Measurements from ENCODE around the gene SPAG16. TPM values are rescaled to one million over a fixed set of nuclear protein-coding genes. Genes with fewer than 3 reads are reported as not detected.
A peak's percentile ranks its signal among the peaks of the same experiment; 100 is the strongest.

The SPAG16 gene
- total RNA-seq, 4 donors from 2014 or later: 25.6 to 37.5 (median 26.3) TPM

GRCh38 chr2:213816583-213816982 is 532.3 kb downstream of the SPAG16 start:
- DNase-seq (ENCODE audit: low spot score in 2 of 2): no peak
- intact Hi-C loops (cut with DNase I; ENCODE audit: low total_unique reads): no loop called here
- TF ChIP-seq POLR2A (IDR thresholded peaks at IDR 0.05) (no peak), CTCF (IDR thresholded peaks at IDR 0.05) (no peak)
- no peak overlapping the region for H3K4me3 ChIP-seq (ENCODE audit: low read depth, poor library complexity, severe bottlenecking)

- no peak overlapping the region for H3K4me3 ChIP-seq (ENCODE audit: low read depth, poor library complexity, severe bottlenecking)
- 56 to 58% methylated on average over 1 of the region's 1 CpG for WGBS, 2 donors
- no peak for DNase-seq (ENCODE audit: low spot score in 2 of 2)
- TF ChIP-seq CTCF (IDR thresholded peaks at IDR 0.05) (no peak), POLR2A (IDR thresholded peaks at IDR 0.05) (no peak)
- intact Hi-C loops (cut with DNase I; ENCODE audit: low total_unique reads): no loop called here
These were observed 534.2 kb downstream of the SPAG16 start for GRCh38 chr2:213818436-213818835.

GRCh38 chr2:213834331-213834730 is 550.1 kb downstream of the SPAG16 start:
- peak in 1 of 2 donors; percentile 16 for DNase-seq (ENCODE audit: low spot score in 2 of 2)
- intact Hi-C loops (cut with DNase I; ENCODE audit: low total_unique reads): no loop called here
- TF ChIP-seq POLR2A (IDR thresholded peaks at IDR 0.05) (no peak), CTCF (IDR thresholded peaks at IDR 0.05) (no peak)
- H3K4me3 ChIP-seq (ENCODE audit: low read depth, poor library complexity, severe bottlenecking): no peak overlapping the region

GRCh38 chr2:213834746-213835145 is 550.5 kb downstream of the SPAG16 start:
- WGBS, 2 donors: 43 to 47% methylated on average over 1 of the region's 1 CpG
- TF ChIP-seq POLR2A (IDR thresholded peaks at IDR 0.05) (no peak), CTCF (IDR thresholded peaks at IDR 0.05) (no peak)
- intact Hi-C loops (cut with DNase I; ENCODE audit: low total_unique reads): no loop called here
- no peak overlapping the region for H3K4me3 ChIP-seq (ENCODE audit: low read depth, poor library complexity, severe bottlenecking)
- DNase-seq (ENCODE audit: low spot score in 2 of 2): no peak

- no peak for TF ChIP-seq CTCF (IDR thresholded peaks at IDR 0.05)
- no peak for TF ChIP-seq POLR2A (IDR thresholded peaks at IDR 0.05)
- intact Hi-C loops (cut with DNase I; ENCODE audit: low total_unique reads): no loop called here
- 13 to 23% methylated on average over 1 of the region's 1 CpG for WGBS, 2 donors
- DNase-seq (ENCODE audit: low spot score in 2 of 2): no peak
- no peak overlapping the region for H3K4me3 ChIP-seq (ENCODE audit: low read depth, poor library complexity, severe bottlenecking)
These were observed 562.6 kb downstream of the SPAG16 start for GRCh38 chr2:213846856-213847255.

- WGBS, 2 donors: 81 to 90% methylated on average over 3 of the region's 3 CpGs
- no peak for TF ChIP-seq CTCF (IDR thresholded peaks at IDR 0.05)
- no peak for TF ChIP-seq POLR2A (IDR thresholded peaks at IDR 0.05)
- intact Hi-C loops (cut with DNase I; ENCODE audit: low total_unique reads): no loop called here
- DNase-seq (ENCODE audit: low spot score in 2 of 2): no peak
- H3K4me3 ChIP-seq (ENCODE audit: low read depth, poor library complexity, severe bottlenecking): no peak overlapping the region
These were observed 563.1 kb downstream of the SPAG16 start for GRCh38 chr2:213847316-213847715.
